ENCODE measurements around the gene CGB8.

Gene CGB8

DNA sequence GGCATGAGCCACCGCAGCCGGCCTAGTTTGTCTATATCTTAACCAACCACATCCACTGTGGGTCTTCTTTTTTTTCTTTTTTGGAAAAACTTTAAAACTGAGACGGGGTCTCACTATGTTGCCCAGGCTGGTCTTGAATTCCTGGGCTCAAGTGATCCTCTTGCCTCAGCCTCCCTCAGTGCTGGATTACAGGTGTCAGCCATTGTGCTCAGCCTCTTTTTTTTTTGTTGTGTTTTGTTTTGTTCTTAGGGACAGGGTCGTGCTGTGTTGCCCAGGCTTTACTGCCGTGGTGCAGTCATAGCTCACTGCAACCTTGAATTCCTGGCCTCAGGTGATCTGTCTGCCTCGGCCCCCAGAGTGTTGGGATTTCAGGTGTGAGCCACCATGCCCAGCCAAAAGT is 43.8 kb upstream of the CGB8 start:
- H3K27me3 ChIP-seq (ENCODE audit: insufficient read depth, low read length, poor library complexity): no peaks in the 10 kb centered on the region
- no peaks in the 10 kb centered on the region for H3K9me3 ChIP-seq (ENCODE audit: insufficient read depth, low read length, severe bottlenecking)
- peaks cover 40% of the 10 kb centered on the region for H3K4me1 ChIP-seq (ENCODE audit: insufficient read depth, low read length)
- no peak overlapping the region for H3K27ac ChIP-seq (ENCODE audit: low read length)
- DNase-seq (no peak), ATAC-seq (ENCODE audit: insufficient read depth, low read depth) (no peak)
- H4K20me1 ChIP-seq (ENCODE audit: insufficient read depth, low read length): peaks cover 77% of the 10 kb centered on the region
- H2AFZ ChIP-seq (ENCODE audit: low read depth, low read length): no peak overlapping the region
- H3K36me3 ChIP-seq (ENCODE audit: insufficient read depth, low read length): peaks cover 94% of the 10 kb centered on the region
- H3K4me3 ChIP-seq (ENCODE audit: low read depth in 1 of 2, low read length in 2 of 2): no peak overlapping the region
- H3K79me2 ChIP-seq (ENCODE audit: insufficient read depth, low read length): peaks cover 92% of the 10 kb centered on the region
- no peak overlapping the region for H3K9ac ChIP-seq (ENCODE audit: low read depth, low read length)
- H3K4me2 ChIP-seq (ENCODE audit: insufficient read depth, low read length): no peak overlapping the region
- TF ChIP-seq EZH2 (IDR thresholded peaks at IDR 0.05; ENCODE audit: borderline replicate concordance, low read depth, low read length, severe bottlenecking): no peak
- no peak for TF ChIP-seq CTCF (IDR thresholded peaks at IDR 0.05; ENCODE audit: borderline replicate concordance, extremely low read depth, low read length, poor library complexity, severe bottlenecking)

DNA sequence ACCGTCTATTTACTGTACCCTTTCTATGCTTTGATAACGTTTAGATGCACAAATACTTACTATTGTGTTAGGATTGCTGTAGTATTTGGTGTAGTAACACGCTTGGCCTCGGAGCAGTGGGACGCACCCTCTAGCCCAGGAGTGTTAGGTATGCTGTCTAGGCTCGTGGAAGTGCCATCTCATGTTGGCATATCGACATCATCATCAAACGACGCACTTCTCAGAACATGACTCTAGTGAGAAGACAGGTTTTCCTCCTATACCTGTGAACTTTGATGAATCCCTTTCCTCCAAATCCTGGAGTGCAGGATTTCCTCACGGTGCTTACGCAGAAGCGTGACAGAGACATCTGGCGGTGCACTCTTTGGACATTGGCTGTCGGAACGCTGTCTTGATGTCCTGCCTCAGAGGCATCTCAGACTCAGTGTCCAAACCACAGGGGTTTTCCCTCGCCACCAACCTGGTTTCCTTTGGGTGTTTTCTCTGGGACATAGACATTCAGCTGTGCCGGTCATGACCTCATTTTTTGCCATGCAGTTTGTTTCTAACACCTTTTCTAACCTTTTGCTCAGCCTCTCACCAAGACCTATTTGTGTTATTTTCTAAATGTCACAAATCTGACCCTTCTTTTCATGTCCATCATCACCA is 42.6 kb upstream of the CGB8 start:
- ATAC-seq (ENCODE audit: insufficient read depth, low read depth): no peak
- peaks cover 40% of the 10 kb centered on the region for H3K4me1 ChIP-seq (ENCODE audit: insufficient read depth, low read length)
- TF ChIP-seq EZH2 (IDR thresholded peaks at IDR 0.05; ENCODE audit: borderline replicate concordance, low read depth, low read length, severe bottlenecking) (no peak), CTCF (IDR thresholded peaks at IDR 0.05; ENCODE audit: borderline replicate concordance, extremely low read depth, low read length, poor library complexity, severe bottlenecking) (no peak)
- no peak overlapping the region for H2AFZ ChIP-seq (ENCODE audit: low read depth, low read length)
- no peak overlapping the region for H3K4me2 ChIP-seq (ENCODE audit: insufficient read depth, low read length)
- H3K9me3 ChIP-seq (ENCODE audit: insufficient read depth, low read length, severe bottlenecking): no peaks in the 10 kb centered on the region
- no peak overlapping the region for H3K9ac ChIP-seq (ENCODE audit: low read depth, low read length)
- no peak overlapping the region for H3K4me3 ChIP-seq (ENCODE audit: low read depth in 1 of 2, low read length in 2 of 2)
- peaks cover 94% of the 10 kb centered on the region for H3K36me3 ChIP-seq (ENCODE audit: insufficient read depth, low read length)
- H3K27me3 ChIP-seq (ENCODE audit: insufficient read depth, low read length, poor library complexity): no peaks in the 10 kb centered on the region
- DNase-seq: no peak
- H4K20me1 ChIP-seq (ENCODE audit: insufficient read depth, low read length): peaks cover 79% of the 10 kb centered on the region
- H3K27ac ChIP-seq (ENCODE audit: low read length): no peak overlapping the region
- H3K79me2 ChIP-seq (ENCODE audit: insufficient read depth, low read length): peaks cover 93% of the 10 kb centered on the region

DNA sequence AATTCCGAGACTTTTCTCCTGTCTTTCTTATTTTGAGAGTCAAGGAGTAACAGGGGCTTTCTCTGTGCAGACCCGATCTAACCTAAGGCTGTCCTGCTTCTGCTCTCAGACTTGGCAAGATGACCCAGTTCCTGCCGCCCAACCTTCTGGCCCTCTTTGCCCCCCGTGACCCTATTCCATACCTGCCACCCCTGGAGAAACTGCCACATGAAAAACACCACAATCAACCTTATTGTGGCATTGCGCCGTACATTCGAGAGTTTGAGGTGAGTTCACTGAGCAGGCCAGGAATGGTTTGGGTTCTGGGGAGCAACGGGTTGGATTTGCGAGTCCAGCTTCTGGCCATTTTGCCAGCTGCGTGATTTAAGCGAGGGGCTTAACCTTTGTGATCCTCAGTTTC is 37.4 kb upstream of the CGB8 start:
- Histone ChIP-seq H3K4me3 (ENCODE audit: low read depth in 1 of 2, low read length in 2 of 2) (peak overlapping the region; percentile 53 to 76), H4K20me1 (ENCODE audit: insufficient read depth, low read length) (peaks cover 50% of the 10 kb centered on the region), H3K9me3 (ENCODE audit: insufficient read depth, low read length, severe bottlenecking) (no peaks in the 10 kb centered on the region), H3K36me3 (ENCODE audit: insufficient read depth, low read length) (peaks cover 50% of the 10 kb centered on the region), H3K79me2 (ENCODE audit: insufficient read depth, low read length) (peaks cover 62% of the 10 kb centered on the region), H2AFZ (ENCODE audit: low read depth, low read length) (no peak overlapping the region), H3K9ac (ENCODE audit: low read depth, low read length) (peak overlapping the region; percentile 82), H3K4me1 (ENCODE audit: insufficient read depth, low read length) (peaks cover 36% of the 10 kb centered on the region), H3K27ac (ENCODE audit: low read length) (peak overlapping the region; percentile 78), H3K4me2 (ENCODE audit: insufficient read depth, low read length) (peak overlapping the region; percentile 96), H3K27me3 (ENCODE audit: insufficient read depth, low read length, poor library complexity) (no peaks in the 10 kb centered on the region)
- ATAC-seq (ENCODE audit: insufficient read depth, low read depth) (no peak), DNase-seq (no peak)
- TF ChIP-seq EZH2 (IDR thresholded peaks at IDR 0.05; ENCODE audit: borderline replicate concordance, low read depth, low read length, severe bottlenecking) (no peak), CTCF (IDR thresholded peaks at IDR 0.05; ENCODE audit: borderline replicate concordance, extremely low read depth, low read length, poor library complexity, severe bottlenecking) (no peak)
